Glutamatergic neuron (in vitro differentiated cells): Measurements from ENCODE around the gene AFAP1. TPM values are rescaled to one million over a fixed set of nuclear protein-coding genes. Genes with fewer than 3 reads are reported as not detected.
"Not testable (repeated sequence)": the region's sequence is repeated elsewhere in the genome, so short reads cannot be mapped to it uniquely, and the experiment has no call there.

ENCODE experiments used
- DNase-seq: peaks from one replicate; pipeline ENCODE4 v3.0.0; 2022
- H3K27ac Mint-ChIP-seq: one replicate; pipeline ENCODE4 v1.8.0; 2020; ENCODE audit warnings: mild to moderate bottlenecking, mixed read lengths, inconsistent platforms; ENCODE audit not compliant: unreplicated experiment
- H3K27me3 Mint-ChIP-seq: one replicate; pipeline ENCODE4 v1.8.0; 2020; ENCODE audit warnings: mild to moderate bottlenecking, moderate library complexity, mixed read lengths, inconsistent platforms; ENCODE audit not compliant: unreplicated experiment
- H3K36me3 Mint-ChIP-seq: one replicate; pipeline ENCODE4 v1.8.0; 2020; ENCODE audit warnings: mild to moderate bottlenecking, mixed read lengths, inconsistent platforms; ENCODE audit not compliant: unreplicated experiment
- H3K4me1 Mint-ChIP-seq: one replicate; pipeline ENCODE4 v1.8.0; 2020; ENCODE audit warnings: mild to moderate bottlenecking, low read depth, mixed read lengths, inconsistent platforms; ENCODE audit not compliant: unreplicated experiment
- H3K4me3 Mint-ChIP-seq: one replicate; pipeline ENCODE4 v1.8.0; 2020; ENCODE audit warnings: mild to moderate bottlenecking, mixed read lengths, inconsistent platforms; ENCODE audit not compliant: unreplicated experiment
- H3K9me3 Mint-ChIP-seq: one replicate; pipeline ENCODE4 v1.8.0; 2020; ENCODE audit warnings: mild to moderate bottlenecking, moderate library complexity, mixed read lengths, inconsistent platforms; ENCODE audit not compliant: unreplicated experiment
- total RNA-seq: library from RNA; stranded (reverse); fragmentation: NEBNext Ultra II Directional; extraction: Animal tissue kit (Norgen Biotek cat#: 25700); gene quantifications from one replicate; pipeline ENCODE4 v1.2.1, GENCODE V29; 2021; ENCODE audit not compliant: unreplicated experiment
- TF ChIP-seq, protein P1 (sequence below): fragments of 200-600 bp; sonication (generic); IDR thresholded peaks from one replicate; pipeline ENCODE4 v1.5.0; 2021; ENCODE audit not compliant: partially characterized antibody, unreplicated experiment

The AFAP1 gene
- total RNA-seq, 1 donor from 2014 or later = 528 TPM

DNA sequence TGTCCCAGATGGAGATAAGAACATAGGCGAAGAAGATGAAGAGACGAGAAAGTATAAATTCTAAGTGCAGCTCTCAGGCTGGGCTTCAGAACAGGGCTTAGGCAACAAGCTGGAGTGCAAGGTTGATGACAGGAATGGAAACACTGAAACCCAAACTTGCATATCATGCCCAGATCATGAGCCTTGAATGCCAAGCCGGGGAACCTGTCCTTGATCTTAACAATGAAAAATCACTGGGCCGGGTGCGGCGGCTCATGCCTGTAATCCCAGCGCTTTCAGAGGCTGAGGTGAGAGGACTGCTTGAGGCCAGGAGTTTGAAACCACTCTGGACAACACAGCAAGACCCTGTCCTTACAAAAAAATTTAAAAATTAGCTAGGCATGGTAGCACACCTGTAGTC is 17.2 kb downstream of the AFAP1 start:
- no peak for DNase-seq
- H3K9me3 Mint-ChIP-seq = peaks cover 14% of the 10 kb centered on the region
- peaks cover 63% of the 10 kb centered on the region for H3K4me1 Mint-ChIP-seq
- peaks cover 1% of the 10 kb centered on the region for H3K27me3 Mint-ChIP-seq
- H3K27ac Mint-ChIP-seq = peak overlapping the region; percentile 9
- TF ChIP-seq, protein P1, sequence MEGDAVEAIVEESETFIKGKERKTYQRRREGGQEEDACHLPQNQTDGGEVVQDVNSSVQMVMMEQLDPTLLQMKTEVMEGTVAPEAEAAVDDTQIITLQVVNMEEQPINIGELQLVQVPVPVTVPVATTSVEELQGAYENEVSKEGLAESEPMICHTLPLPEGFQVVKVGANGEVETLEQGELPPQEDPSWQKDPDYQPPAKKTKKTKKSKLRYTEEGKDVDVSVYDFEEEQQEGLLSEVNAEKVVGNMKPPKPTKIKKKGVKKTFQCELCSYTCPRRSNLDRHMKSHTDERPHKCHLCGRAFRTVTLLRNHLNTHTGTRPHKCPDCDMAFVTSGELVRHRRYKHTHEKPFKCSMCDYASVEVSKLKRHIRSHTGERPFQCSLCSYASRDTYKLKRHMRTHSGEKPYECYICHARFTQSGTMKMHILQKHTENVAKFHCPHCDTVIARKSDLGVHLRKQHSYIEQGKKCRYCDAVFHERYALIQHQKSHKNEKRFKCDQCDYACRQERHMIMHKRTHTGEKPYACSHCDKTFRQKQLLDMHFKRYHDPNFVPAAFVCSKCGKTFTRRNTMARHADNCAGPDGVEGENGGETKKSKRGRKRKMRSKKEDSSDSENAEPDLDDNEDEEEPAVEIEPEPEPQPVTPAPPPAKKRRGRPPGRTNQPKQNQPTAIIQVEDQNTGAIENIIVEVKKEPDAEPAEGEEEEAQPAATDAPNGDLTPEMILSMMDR = no peak
- peak overlapping the region; percentile 35 for H3K4me3 Mint-ChIP-seq
- no peaks in the 10 kb centered on the region for H3K36me3 Mint-ChIP-seq

DNA sequence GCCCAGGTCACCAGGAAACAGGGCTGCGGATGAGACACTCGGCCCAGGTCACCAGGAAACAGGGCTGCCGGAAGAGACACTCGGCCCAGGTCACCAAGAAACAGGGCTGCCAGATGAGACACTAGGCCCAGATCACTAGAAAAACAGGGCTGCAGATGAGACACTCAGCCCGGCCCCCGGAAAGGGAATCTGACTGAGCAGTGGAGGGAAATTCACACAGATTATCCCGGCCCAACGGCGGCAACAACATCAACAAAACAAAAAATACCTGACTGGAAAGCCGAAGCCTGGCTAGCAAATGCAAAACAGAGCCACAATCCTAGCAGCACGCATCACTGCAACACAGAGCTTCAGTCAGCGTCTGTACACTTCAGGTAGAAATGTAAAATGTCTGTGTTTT is 20.7 kb downstream of the AFAP1 start:
- no peaks in the 10 kb centered on the region for H3K36me3 Mint-ChIP-seq
- peak overlapping the region; percentile 84 for H3K4me3 Mint-ChIP-seq
- H3K27me3 Mint-ChIP-seq = peaks cover 8% of the 10 kb centered on the region
- peaks cover 62% of the 10 kb centered on the region for H3K4me1 Mint-ChIP-seq
- H3K27ac Mint-ChIP-seq = peak overlapping the region; percentile 69
- TF ChIP-seq, protein P1 = no peak
- DNase-seq = no peak
- peaks cover 13% of the 10 kb centered on the region for H3K9me3 Mint-ChIP-seq

DNA sequence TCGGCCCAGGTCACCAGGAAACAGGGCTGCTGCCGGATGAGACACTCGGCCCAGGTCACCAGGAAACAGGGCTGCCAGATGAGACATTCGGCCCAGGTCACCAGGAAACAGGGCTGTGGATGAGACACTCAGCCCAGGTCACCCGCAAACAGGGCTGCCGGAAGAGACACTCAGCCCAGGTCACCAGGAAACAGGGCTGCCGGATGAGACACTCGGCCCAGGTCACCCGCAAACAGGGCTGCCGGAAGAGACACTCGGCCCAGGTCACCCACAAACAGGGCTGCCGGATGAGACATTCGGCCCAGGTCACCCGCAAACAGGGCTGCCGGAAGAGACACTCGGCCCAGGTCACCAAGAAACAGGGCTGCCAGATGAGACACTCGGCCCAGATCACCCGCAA is 21.5 kb downstream of the AFAP1 start:
- H3K4me1 Mint-ChIP-seq = peaks cover 60% of the 10 kb centered on the region
- peak overlapping the region; percentile 84 for H3K4me3 Mint-ChIP-seq

DNA sequence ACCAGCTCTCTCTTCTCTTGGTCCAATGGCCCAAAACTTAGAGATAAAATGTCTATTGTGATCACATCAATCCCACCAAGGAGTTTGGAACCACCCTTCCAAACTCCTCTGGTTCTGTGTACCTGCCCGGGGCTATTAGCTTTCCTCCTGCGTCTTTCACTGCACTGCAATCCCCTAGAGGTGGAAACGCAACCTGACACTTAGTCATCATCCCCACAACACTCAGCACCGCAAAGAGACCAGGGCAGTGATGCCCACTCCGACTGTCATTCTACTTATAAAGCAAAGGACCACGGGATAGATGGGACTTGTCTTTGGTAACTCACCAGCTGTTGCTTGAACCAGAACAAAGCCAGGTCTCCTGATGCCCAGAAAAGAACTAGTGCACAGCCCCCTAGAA is 22.0 kb downstream of the AFAP1 start:
- Mint-ChIP-seq H3K27me3 (peaks cover 7% of the 10 kb centered on the region), H3K4me3 (peak overlapping the region; percentile 84), H3K4me1 (peaks cover 63% of the 10 kb centered on the region), H3K27ac (peak overlapping the region; percentile 69), H3K36me3 (no peaks in the 10 kb centered on the region), H3K9me3 (peaks cover 14% of the 10 kb centered on the region)
- TF ChIP-seq, protein P1 = peak; percentile 29
- DNase-seq = no peak

More for the DNA sequence above, 21.5 kb downstream of the AFAP1 start:
- Mint-ChIP-seq H3K27ac (peak overlapping the region; percentile 69), H3K9me3 (peaks cover 13% of the 10 kb centered on the region)
- not testable (repeated sequence) for H3K36me3 Mint-ChIP-seq, H3K27me3 Mint-ChIP-seq, DNase-seq

DNA sequence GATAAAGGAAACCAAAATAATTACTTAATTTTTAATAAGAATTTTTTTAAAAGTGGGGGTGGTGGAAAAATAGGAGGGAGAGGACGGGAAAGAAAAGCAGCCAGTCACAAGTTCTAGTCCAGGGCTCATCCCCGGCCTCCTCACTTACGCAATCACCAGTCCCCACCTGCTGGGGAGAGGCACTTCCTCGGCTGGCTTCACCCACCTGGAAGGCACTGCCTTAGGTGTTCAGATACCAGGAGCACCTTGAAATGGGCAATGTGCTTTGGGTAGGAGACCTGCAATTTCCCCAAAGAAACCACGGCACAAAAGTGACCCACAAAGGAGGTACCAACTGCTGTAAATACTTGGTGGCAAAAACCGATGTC is 23.8 kb downstream of the AFAP1 start:
- Mint-ChIP-seq H3K9me3 (peaks cover 29% of the 10 kb centered on the region), H3K36me3 (no peaks in the 10 kb centered on the region), H3K4me3 (no peak overlapping the region), H3K27ac (peak overlapping the region; percentile 69), H3K4me1 (peaks cover 74% of the 10 kb centered on the region), H3K27me3 (peaks cover 11% of the 10 kb centered on the region)
- TF ChIP-seq, protein P1 = no peak
- no peak for DNase-seq

DNA sequence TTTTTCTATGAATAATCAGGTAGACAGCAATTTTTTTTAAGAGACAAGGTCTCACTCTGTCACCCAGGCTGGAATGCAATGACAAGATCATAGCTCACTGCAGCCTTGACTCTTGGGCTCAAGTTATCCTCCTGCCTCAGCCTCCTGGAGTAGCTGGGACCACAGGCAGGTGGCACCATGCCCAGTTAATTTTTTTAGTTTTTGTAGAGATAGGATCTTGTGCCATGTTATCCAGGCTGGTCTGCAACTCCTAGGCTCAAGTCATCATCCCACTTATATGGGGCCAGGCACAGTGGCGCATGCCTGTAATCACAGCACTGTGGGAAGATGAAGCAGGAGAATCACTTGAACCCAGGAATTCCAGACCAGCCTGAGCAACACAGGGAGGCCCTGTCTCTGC is 26.8 kb downstream of the AFAP1 start:
- Mint-ChIP-seq H3K9me3 (peaks cover 38% of the 10 kb centered on the region), H3K27me3 (peaks cover 20% of the 10 kb centered on the region), H3K27ac (peak overlapping the region; percentile 99), H3K4me1 (peaks cover 79% of the 10 kb centered on the region), H3K36me3 (no peaks in the 10 kb centered on the region), H3K4me3 (peak overlapping the region; percentile 90)
- TF ChIP-seq, protein P1 = no peak
- DNase-seq = no peak
